KMS-11 (cell line): Measurements from ENCODE around the gene KRTAP4-2.
"Not testable (repeated sequence)": the region's sequence is repeated elsewhere in the genome, so short reads cannot be mapped to it uniquely, and the experiment has no call there.

Source experiments
- H2AFZ ChIP-seq: fragments of 200-600 bp; sonication (generic); 2 replicates; pipeline ENCODE4 v1.6.1; 2016; ENCODE audit warnings: antibody characterized with exemption, mixed run types, low read depth
- H3K27ac ChIP-seq: fragments of 200-600 bp; sonication (generic); 2 replicates; pipeline ENCODE4 v1.6.1; 2016; ENCODE audit warnings: mild to moderate bottlenecking, mixed run types
- H3K27me3 ChIP-seq: fragments of 200-600 bp; sonication (generic); 2 replicates; pipeline ENCODE4 v1.6.1; 2017; ENCODE audit warnings: mild to moderate bottlenecking, low read depth, mixed run types, moderate library complexity; ENCODE audit not compliant: insufficient read depth
- H3K36me3 ChIP-seq: fragments of 200-600 bp; sonication (generic); 2 replicates; pipeline ENCODE4 v1.6.1; 2017; ENCODE audit warnings: mild to moderate bottlenecking, mixed run types; ENCODE audit not compliant: insufficient read depth
- H3K4me1 ChIP-seq: fragments of 200-600 bp; sonication (generic); 2 replicates; pipeline ENCODE4 v1.6.1; 2016; ENCODE audit warnings: mild to moderate bottlenecking, low read depth, mixed run types; ENCODE audit not compliant: poor library complexity, severe bottlenecking
- H3K4me2 ChIP-seq: fragments of 200-600 bp; sonication (generic); 2 replicates; pipeline ENCODE4 v1.7.0; 2016; ENCODE audit warnings: mild to moderate bottlenecking, mixed run types
- H3K4me3 ChIP-seq: fragments of 200-600 bp; sonication (generic); IDR thresholded peaks from 2 replicates; pipeline ENCODE4 v1.6.1; 2017; ENCODE audit warnings: low read depth, low read length, mixed read lengths; ENCODE audit not compliant: insufficient read depth
- H3K79me2 ChIP-seq: fragments of 200-600 bp; sonication (generic); 2 replicates; pipeline ENCODE4 v1.6.1; 2016; ENCODE audit warnings: low read depth, mixed run types; ENCODE audit not compliant: insufficient read depth
- H3K9ac ChIP-seq: fragments of 200-600 bp; sonication (generic); 2 replicates; pipeline ENCODE4 v1.6.1; 2016; ENCODE audit warnings: mild to moderate bottlenecking, mixed run types
- H4K20me1 ChIP-seq: fragments of 200-600 bp; sonication (generic); 2 replicates; pipeline ENCODE4 v1.6.1; 2016; ENCODE audit warnings: mild to moderate bottlenecking, mixed run types; ENCODE audit not compliant: insufficient read depth
- TF ChIP-seq, protein P1 (sequence below): fragments of 200-600 bp; sonication (generic); conservative IDR thresholded peaks from 2 replicates; pipeline ENCODE4 v1.6.1; 2017; ENCODE audit warnings: low read depth, mild to moderate bottlenecking, antibody characterized with exemption, low read length, moderate library complexity, mixed read lengths

Gene KRTAP4-2

GRCh38 chr17:41177727-41178271 lies at the start of gene KRTAP4-2:
TSS of gene KRTAP4-2 (minus strand) at chr17:41178221. CDS start at chr17:41178164, 57 bp downstream.
- no peaks in the 10 kb centered on the region for H3K27me3 ChIP-seq
- H3K9ac ChIP-seq, result no peak within 1 kb of the TSS
- H3K27ac ChIP-seq, result no peak within 1 kb of the TSS
- no peak within 1 kb of the TSS for H3K4me3 ChIP-seq
- H2AFZ ChIP-seq, result no peak within 1 kb of the TSS
- TF ChIP-seq, protein P1, sequence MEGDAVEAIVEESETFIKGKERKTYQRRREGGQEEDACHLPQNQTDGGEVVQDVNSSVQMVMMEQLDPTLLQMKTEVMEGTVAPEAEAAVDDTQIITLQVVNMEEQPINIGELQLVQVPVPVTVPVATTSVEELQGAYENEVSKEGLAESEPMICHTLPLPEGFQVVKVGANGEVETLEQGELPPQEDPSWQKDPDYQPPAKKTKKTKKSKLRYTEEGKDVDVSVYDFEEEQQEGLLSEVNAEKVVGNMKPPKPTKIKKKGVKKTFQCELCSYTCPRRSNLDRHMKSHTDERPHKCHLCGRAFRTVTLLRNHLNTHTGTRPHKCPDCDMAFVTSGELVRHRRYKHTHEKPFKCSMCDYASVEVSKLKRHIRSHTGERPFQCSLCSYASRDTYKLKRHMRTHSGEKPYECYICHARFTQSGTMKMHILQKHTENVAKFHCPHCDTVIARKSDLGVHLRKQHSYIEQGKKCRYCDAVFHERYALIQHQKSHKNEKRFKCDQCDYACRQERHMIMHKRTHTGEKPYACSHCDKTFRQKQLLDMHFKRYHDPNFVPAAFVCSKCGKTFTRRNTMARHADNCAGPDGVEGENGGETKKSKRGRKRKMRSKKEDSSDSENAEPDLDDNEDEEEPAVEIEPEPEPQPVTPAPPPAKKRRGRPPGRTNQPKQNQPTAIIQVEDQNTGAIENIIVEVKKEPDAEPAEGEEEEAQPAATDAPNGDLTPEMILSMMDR, result no peak
- H3K36me3 ChIP-seq, result no peaks in the 10 kb centered on the region
- no peaks in the 10 kb centered on the region for H3K79me2 ChIP-seq
- H4K20me1 ChIP-seq, result no peaks in the 10 kb centered on the region
- peaks cover 10% of the 10 kb centered on the region for H3K4me1 ChIP-seq
- no peak within 1 kb of the TSS for H3K4me2 ChIP-seq

- not testable (repeated sequence) for H3K4me2 ChIP-seq, H3K4me1 ChIP-seq, H2AFZ ChIP-seq, H3K9ac ChIP-seq, H3K27me3 ChIP-seq, H4K20me1 ChIP-seq, H3K27ac ChIP-seq, H3K36me3 ChIP-seq, H3K4me3 ChIP-seq, H3K79me2 ChIP-seq
Observed at GRCh38 chr17:41226598-41227095, 48.6 kb upstream of the KRTAP4-2 start, which contains the start of gene KRTAP9-2. TSS of gene KRTAP9-2 (plus strand) at chr17:41226648. CDS start at chr17:41226655, 7 bp downstream.

DNA sequence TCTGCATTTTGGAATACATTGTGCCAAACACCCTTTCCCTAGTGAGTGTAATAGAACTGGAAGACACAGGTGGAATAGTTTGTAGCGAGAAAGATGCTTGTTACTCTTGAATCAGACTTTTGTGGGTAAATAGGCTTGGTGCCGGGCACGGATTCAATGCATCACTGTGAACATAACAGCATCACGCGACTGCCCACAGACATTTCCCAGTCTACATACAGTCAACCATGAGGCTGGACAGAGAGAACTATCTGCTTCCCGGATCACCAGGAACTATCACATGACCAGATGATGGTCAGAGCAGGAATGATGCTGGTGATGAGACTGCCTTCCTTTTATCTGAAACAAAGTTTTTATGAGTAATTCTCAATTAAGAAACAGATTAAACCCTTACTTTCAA lies 48.0 kb upstream of the KRTAP4-2 start:
- Histone ChIP-seq H3K79me2 (no peaks in the 10 kb centered on the region), H3K27me3 (no peaks in the 10 kb centered on the region), H3K9ac (no peak overlapping the region), H4K20me1 (no peaks in the 10 kb centered on the region), H3K4me2 (no peak overlapping the region), H3K4me3 (no peak overlapping the region), H2AFZ (no peak overlapping the region), H3K27ac (no peak overlapping the region), H3K36me3 (no peaks in the 10 kb centered on the region), H3K4me1 (no peaks in the 10 kb centered on the region)
- TF ChIP-seq, protein P1, result no peak

DNA sequence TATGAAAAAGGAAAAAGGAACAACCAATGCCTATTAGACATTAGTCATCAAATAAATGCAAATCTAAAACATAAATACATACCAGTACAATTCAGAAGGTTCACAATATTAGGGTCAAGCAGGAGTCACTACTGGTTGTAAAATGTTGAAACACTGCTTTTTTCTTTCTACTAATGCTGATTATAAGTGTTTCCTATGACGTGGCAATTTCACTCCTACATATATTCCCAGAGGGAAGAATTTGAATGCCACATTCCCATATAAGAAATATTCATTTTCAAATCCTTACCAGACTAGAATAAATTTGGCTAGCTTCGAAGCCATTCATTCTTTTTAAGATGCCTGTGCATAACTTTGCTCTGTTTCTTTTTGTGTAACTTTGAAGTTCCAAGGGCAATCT lies 45.8 kb upstream of the KRTAP4-2 start:
- no peaks in the 10 kb centered on the region for H3K79me2 ChIP-seq
- no peaks in the 10 kb centered on the region for H3K27me3 ChIP-seq
- no peaks in the 10 kb centered on the region for H4K20me1 ChIP-seq
- no peaks in the 10 kb centered on the region for H3K4me1 ChIP-seq
- H3K36me3 ChIP-seq, result no peaks in the 10 kb centered on the region
- no peak overlapping the region for H3K4me2 ChIP-seq
- no peak overlapping the region for H2AFZ ChIP-seq
- no peak overlapping the region for H3K9ac ChIP-seq
- TF ChIP-seq, protein P1, result no peak
- H3K4me3 ChIP-seq, result no peak overlapping the region
- H3K27ac ChIP-seq, result no peak overlapping the region

DNA sequence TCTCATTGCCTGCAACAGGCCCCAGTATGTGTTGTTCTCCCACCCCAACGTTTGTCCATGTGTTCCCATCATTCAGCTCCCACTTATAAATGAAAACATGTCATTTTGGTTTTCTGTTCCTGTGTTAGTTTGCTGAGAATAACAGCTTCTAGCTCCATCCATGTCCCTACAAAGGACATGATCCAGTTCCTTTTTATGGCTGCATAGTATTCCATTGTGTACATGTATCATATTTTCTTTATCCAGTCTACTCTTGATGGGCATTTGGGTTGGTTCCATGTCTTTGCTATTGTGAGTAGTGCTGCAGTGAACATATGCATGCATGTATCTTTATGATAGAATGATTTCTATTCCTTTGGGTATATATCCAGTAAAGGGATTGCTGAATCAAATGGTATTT lies 37.7 kb upstream of the KRTAP4-2 start:
- TF ChIP-seq, protein P1, result no peak
- Histone ChIP-seq H2AFZ (no peak overlapping the region), H3K27me3 (no peaks in the 10 kb centered on the region), H3K9ac (no peak overlapping the region), H3K79me2 (no peaks in the 10 kb centered on the region), H3K27ac (no peak overlapping the region), H3K4me3 (no peak overlapping the region), H3K4me1 (peaks cover 29% of the 10 kb centered on the region), H3K4me2 (no peak overlapping the region), H4K20me1 (no peaks in the 10 kb centered on the region), H3K36me3 (no peaks in the 10 kb centered on the region)
